Measurements from ENCODE around the gene PSPN. TPM values are rescaled to one million over a fixed set of nuclear protein-coding genes. Genes with fewer than 3 reads are reported as not detected.
A peak's percentile ranks its signal among the peaks of the same experiment; 100 is the strongest.

The PSPN gene
- total and polyA plus RNA-seq, 9 of the 15 experiments (the other 6 are each of a cell fraction or from before 2014, with no cell fraction given) = 0.21 to 1.1 (median 0.58) TPM

DNA sequence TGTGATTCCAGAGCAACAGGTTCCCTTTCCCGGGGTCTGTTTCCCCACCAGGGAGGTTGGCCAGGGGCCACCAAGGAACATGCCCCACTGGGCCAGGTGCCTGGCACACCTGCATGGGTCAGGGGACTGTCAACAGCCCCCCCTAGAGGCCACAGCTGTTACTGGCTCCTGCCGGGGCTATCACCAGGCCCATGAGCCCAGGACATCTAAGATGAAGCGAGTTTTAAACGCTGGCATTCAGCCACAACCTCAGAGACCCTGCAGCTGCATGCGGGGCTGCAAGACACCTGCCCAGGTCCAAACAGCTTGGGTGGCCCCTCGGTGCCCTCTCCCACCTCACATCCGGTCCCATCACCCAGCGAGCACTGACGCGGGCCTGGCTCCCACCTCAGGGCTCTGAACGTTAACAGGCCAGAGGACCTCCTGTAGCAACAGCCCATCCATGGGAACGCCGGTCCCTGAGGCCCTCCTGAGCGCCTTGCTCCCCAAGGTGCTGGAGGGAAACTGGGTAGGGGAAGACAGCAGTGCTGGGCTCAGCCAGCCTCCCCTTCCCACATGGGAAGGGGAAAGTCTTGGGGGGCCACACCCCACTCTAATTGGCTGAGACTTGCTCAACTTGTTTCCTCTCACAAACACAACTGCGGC is 36.8 kb upstream of the PSPN start (continued):
- TF ChIP-seq, protein P1, sequence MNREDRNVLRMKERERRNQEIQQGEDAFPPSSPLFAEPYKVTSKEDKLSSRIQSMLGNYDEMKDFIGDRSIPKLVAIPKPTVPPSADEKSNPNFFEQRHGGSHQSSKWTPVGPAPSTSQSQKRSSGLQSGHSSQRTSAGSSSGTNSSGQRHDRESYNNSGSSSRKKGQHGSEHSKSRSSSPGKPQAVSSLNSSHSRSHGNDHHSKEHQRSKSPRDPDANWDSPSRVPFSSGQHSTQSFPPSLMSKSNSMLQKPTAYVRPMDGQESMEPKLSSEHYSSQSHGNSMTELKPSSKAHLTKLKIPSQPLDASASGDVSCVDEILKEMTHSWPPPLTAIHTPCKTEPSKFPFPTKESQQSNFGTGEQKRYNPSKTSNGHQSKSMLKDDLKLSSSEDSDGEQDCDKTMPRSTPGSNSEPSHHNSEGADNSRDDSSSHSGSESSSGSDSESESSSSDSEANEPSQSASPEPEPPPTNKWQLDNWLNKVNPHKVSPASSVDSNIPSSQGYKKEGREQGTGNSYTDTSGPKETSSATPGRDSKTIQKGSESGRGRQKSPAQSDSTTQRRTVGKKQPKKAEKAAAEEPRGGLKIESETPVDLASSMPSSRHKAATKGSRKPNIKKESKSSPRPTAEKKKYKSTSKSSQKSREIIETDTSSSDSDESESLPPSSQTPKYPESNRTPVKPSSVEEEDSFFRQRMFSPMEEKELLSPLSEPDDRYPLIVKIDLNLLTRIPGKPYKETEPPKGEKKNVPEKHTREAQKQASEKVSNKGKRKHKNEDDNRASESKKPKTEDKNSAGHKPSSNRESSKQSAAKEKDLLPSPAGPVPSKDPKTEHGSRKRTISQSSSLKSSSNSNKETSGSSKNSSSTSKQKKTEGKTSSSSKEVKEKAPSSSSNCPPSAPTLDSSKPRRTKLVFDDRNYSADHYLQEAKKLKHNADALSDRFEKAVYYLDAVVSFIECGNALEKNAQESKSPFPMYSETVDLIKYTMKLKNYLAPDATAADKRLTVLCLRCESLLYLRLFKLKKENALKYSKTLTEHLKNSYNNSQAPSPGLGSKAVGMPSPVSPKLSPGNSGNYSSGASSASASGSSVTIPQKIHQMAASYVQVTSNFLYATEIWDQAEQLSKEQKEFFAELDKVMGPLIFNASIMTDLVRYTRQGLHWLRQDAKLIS (CRISPR knock-in tag; IDR thresholded peaks at IDR 0.05) = no peak
- TF ChIP-seq POLR2AphosphoS5 (IDR thresholded peaks at IDR 0.05; ENCODE audit: control insufficient read depth, insufficient read depth, low read depth, low read length) (peak; percentile 60; the same call in 1 of the 2 replicates), RB1 (IDR thresholded peaks at IDR 0.05; ENCODE audit: low read depth) (0 out of 2 replicates have a peak, but pooled peaks have one; percentile 18), NELFE (IDR thresholded peaks at IDR 0.05; ENCODE audit: insufficient read depth, insufficient read length) (no peak), HIVEP1 (CRISPR knock-in tag; IDR thresholded peaks at IDR 0.05) (no peak), RBM15 (IDR thresholded peaks at IDR 0.05; ENCODE audit: insufficient read depth, low read length) (no peak), SMARCA4 (IDR thresholded peaks at IDR 0.05) (no peak), MYNN (IDR thresholded peaks at IDR 0.05) (peak; percentile 60; the same call in 1 of the 2 replicates), MYNN (CRISPR knock-in tag; IDR thresholded peaks at IDR 0.05) (no peak), ATF7 (IDR thresholded peaks at IDR 0.05) (no peak), RBFOX2 (IDR thresholded peaks at IDR 0.05; ENCODE audit: low read depth, low read length) (peak; percentile 49), SIN3B (IDR thresholded peaks at IDR 0.05; ENCODE audit: low read depth) (no peak)
- TF ChIP-seq, protein P2, sequence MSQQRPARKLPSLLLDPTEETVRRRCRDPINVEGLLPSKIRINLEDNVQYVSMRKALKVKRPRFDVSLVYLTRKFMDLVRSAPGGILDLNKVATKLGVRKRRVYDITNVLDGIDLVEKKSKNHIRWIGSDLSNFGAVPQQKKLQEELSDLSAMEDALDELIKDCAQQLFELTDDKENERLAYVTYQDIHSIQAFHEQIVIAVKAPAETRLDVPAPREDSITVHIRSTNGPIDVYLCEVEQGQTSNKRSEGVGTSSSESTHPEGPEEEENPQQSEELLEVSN (IDR thresholded peaks at IDR 0.05; ENCODE audit: borderline replicate concordance in 1 of 2, extremely low read depth in 1 of 2, insufficient read depth in 1 of 2, insufficient read length in 1 of 2, low read depth in 1 of 2, low read length in 1 of 2, poor library complexity in 1 of 2, severe bottlenecking in 1 of 2) = no peak
- TF ChIP-seq, protein P3, sequence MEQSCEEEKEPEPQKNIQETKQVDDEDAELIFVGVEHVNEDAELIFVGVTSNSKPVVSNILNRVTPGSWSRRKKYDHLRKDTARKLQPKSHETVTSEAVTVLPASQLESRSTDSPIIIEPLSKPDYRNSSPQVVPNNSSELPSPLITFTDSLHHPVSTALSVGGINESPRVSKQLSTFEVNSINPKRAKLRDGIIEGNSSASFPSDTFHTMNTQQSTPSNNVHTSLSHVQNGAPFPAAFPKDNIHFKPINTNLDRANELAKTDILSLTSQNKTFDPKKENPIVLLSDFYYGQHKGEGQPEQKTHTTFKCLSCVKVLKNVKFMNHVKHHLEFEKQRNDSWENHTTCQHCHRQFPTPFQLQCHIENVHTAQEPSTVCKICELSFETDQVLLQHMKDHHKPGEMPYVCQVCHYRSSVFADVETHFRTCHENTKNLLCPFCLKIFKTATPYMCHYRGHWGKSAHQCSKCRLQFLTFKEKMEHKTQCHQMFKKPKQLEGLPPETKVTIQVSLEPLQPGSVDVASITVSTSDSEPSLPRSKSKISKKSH (CRISPR knock-in tag; IDR thresholded peaks at IDR 0.05) = no peak
- TF ChIP-seq, protein P4, sequence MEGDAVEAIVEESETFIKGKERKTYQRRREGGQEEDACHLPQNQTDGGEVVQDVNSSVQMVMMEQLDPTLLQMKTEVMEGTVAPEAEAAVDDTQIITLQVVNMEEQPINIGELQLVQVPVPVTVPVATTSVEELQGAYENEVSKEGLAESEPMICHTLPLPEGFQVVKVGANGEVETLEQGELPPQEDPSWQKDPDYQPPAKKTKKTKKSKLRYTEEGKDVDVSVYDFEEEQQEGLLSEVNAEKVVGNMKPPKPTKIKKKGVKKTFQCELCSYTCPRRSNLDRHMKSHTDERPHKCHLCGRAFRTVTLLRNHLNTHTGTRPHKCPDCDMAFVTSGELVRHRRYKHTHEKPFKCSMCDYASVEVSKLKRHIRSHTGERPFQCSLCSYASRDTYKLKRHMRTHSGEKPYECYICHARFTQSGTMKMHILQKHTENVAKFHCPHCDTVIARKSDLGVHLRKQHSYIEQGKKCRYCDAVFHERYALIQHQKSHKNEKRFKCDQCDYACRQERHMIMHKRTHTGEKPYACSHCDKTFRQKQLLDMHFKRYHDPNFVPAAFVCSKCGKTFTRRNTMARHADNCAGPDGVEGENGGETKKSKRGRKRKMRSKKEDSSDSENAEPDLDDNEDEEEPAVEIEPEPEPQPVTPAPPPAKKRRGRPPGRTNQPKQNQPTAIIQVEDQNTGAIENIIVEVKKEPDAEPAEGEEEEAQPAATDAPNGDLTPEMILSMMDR (IDR thresholded peaks at IDR 0.05 in 2 of 3, conservative IDR thresholded peaks at IDR 0.05 in 1 of 3; ENCODE audit: insufficient read depth in 2 of 3, low read depth in 1 of 3, low read length in 3 of 3) = peak; percentile 71 to 85 (median 73)
- TF ChIP-seq, protein P5, sequence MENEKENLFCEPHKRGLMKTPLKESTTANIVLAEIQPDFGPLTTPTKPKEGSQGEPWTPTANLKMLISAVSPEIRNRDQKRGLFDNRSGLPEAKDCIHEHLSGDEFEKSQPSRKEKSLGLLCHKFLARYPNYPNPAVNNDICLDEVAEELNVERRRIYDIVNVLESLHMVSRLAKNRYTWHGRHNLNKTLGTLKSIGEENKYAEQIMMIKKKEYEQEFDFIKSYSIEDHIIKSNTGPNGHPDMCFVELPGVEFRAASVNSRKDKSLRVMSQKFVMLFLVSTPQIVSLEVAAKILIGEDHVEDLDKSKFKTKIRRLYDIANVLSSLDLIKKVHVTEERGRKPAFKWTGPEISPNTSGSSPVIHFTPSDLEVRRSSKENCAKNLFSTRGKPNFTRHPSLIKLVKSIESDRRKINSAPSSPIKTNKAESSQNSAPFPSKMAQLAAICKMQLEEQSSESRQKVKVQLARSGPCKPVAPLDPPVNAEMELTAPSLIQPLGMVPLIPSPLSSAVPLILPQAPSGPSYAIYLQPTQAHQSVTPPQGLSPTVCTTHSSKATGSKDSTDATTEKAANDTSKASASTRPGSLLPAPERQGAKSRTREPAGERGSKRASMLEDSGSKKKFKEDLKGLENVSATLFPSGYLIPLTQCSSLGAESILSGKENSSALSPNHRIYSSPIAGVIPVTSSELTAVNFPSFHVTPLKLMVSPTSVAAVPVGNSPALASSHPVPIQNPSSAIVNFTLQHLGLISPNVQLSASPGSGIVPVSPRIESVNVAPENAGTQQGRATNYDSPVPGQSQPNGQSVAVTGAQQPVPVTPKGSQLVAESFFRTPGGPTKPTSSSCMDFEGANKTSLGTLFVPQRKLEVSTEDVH (IDR thresholded peaks at IDR 0.05; ENCODE audit: low read depth, partially characterized antibody) = no peak
